ENCODE results near the gene OR13A1.
"Not testable (repeated sequence)": the region's sequence is repeated elsewhere in the genome, so short reads cannot be mapped to it uniquely, and the experiment has no call there.

OR13A1 gene

GRCh38 chr10:45282061-45282460 is 33.3 kb downstream of the OR13A1 start:
- no peak for DNase-seq (ENCODE audit: low read depth)

GRCh38 chr10:45280113-45280760 is 35.2 kb downstream of the OR13A1 start:
- no peak for DNase-seq (ENCODE audit: low read depth)

GRCh38 chr10:45279682-45280081 is 35.7 kb downstream of the OR13A1 start:
- no peak for DNase-seq (ENCODE audit: low read depth)

- DNase-seq (ENCODE audit: low read depth): no peak
Observed at GRCh38 chr10:45278860-45279498, 36.4 kb downstream of the OR13A1 start.

GRCh38 chr10:45276146-45276545 is 39.3 kb downstream of the OR13A1 start:
- not testable (repeated sequence) for DNase-seq (ENCODE audit: low read depth)

- DNase-seq (ENCODE audit: low read depth): no peak
Observed at GRCh38 chr10:45274364-45274763, 41.0 kb downstream of the OR13A1 start.

- not testable (repeated sequence) for DNase-seq (ENCODE audit: low read depth)
Observed at GRCh38 chr10:45267777-45268176, 47.6 kb downstream of the OR13A1 start.

GRCh38 chr10:45265996-45266395 is 49.4 kb downstream of the OR13A1 start:
- no peak for DNase-seq (ENCODE audit: low read depth)

- DNase-seq (ENCODE audit: low read depth): no peak
Observed at GRCh38 chr10:45261946-45262345, 53.5 kb downstream of the OR13A1 start.

- no peak for DNase-seq (ENCODE audit: low read depth)
Observed at GRCh38 chr10:45261243-45261775, 54.1 kb downstream of the OR13A1 start.

- DNase-seq (ENCODE audit: low read depth): not testable (repeated sequence)
Observed at GRCh38 chr10:45260635-45261034, 54.8 kb downstream of the OR13A1 start.

GRCh38 chr10:45259786-45260495 is 55.5 kb downstream of the OR13A1 start:
- not testable (repeated sequence) for DNase-seq (ENCODE audit: low read depth)

GRCh38 chr10:45257600-45257999 is 57.8 kb downstream of the OR13A1 start:
- DNase-seq (ENCODE audit: low read depth): no peak

GRCh38 chr10:45256246-45256645 is 59.2 kb downstream of the OR13A1 start:
- DNase-seq (ENCODE audit: low read depth): no peak

GRCh38 chr10:45255706-45256105 is 59.7 kb downstream of the OR13A1 start:
- DNase-seq (ENCODE audit: low read depth): no peak

- DNase-seq (ENCODE audit: low read depth): no peak
Observed at GRCh38 chr10:45254892-45255291, 60.5 kb downstream of the OR13A1 start.

GRCh38 chr10:45253183-45253914 is 62.1 kb downstream of the OR13A1 start:
- no peak for DNase-seq (ENCODE audit: low read depth)

Data from non-pigmented ciliary epithelial cell (primary cell).